ENCODE measurements around the gene PLXNB3. TPM values are rescaled to one million over a fixed set of nuclear protein-coding genes. Genes with fewer than 3 reads are reported as not detected.

Gene PLXNB3
- total RNA-seq, 1 donor from 2014 or later = 0.71 TPM

DNA sequence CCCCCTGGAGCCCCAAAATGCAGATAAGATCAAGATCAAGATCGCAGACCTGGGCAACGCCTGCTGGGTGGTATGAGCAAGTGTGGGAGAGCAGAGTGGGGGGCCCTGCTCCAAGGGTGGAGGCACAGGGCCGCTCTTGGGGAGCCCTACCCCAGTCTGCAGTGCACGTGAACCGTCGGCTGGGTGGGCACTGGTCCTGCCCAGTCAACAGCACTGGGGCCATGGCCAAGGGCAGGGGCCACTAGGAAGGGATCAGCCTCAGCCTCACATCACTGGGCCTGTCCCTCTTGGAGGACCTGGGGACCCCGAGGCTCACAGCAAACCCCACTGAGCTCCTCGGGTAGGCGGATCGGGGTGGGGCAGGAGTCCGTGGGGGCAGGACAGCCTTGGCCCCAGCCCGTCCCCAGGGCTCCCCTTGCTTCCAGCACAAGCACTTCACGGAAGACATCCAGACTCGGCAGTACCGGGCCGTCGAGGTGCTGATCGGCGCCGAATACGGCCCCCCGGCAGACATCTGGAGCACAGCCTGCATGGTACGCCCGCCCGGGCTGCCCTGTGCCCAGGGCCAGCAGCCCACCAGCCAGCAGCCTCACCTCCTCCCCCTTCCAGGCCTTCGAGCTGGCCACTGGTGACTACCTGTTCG is 20.4 kb downstream of the PLXNB3 start:
- Mint-ChIP-seq H3K36me3 (no peaks in the 10 kb centered on the region), H3K27me3 (ENCODE audit: insufficient read depth, low read depth) (peaks cover 8% of the 10 kb centered on the region), H3K9me3 (peaks cover 19% of the 10 kb centered on the region), H3K4me1 (peaks cover 8% of the 10 kb centered on the region), H3K27ac (no peak overlapping the region), H3K4me3 (no peak overlapping the region)
- Histone ChIP-seq H3K9ac (no peak overlapping the region), H3K4me2 (no peak overlapping the region), H3K79me2 (ENCODE audit: low read depth) (no peaks in the 10 kb centered on the region), H3K27ac (no peak overlapping the region), H3K9me3 (ENCODE audit: low read depth) (no peaks in the 10 kb centered on the region), H3K27me3 (no peaks in the 10 kb centered on the region), H2AFZ (replicated peaks) (no peak overlapping the region), H4K20me1 (ENCODE audit: low read depth) (no peaks in the 10 kb centered on the region), H3F3A (ENCODE audit: low read depth) (no peaks in the 10 kb centered on the region), H3K4me1 (no peaks in the 10 kb centered on the region), H3K36me3 (no peaks in the 10 kb centered on the region), H3K4me3 (no peak overlapping the region)
- TF ChIP-seq EZH2phosphoT487 (IDR thresholded peaks at IDR 0.05) (no peak), EZH2 (IDR thresholded peaks at IDR 0.05) (no peak), CTCF (IDR thresholded peaks at IDR 0.05) (no peak)
- no peak for DNase-seq (ENCODE audit: low spot score)

DNA sequence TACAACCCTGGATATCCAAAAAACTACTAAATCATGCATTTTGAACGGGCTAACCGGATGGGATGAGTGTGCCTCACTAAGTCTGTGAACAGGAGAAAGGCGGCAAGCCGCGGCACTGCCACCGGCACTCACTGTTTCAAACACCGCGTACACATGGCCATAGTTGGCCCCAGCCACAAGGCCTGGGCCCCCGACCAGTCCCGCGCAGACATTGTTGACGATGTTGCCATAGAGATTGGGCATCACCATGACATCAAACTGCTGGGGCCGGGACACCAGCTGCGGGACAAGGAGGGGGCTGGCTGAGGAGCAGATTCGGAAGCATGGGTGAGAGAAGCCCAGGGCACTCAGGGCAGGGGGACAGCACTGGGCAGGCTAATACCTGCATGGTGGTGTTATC is 22.6 kb downstream of the PLXNB3 start:
- no peak overlapping the region for H2AFZ ChIP-seq (replicated peaks)
- peaks cover 4% of the 10 kb centered on the region for H3K79me2 ChIP-seq (ENCODE audit: low read depth)
- no peak overlapping the region for H3K27ac Mint-ChIP-seq
- no peaks in the 10 kb centered on the region for H3F3A ChIP-seq (ENCODE audit: low read depth)
- H3K4me1 Mint-ChIP-seq = no peaks in the 10 kb centered on the region
- H3K27me3 Mint-ChIP-seq (ENCODE audit: insufficient read depth, low read depth) = peaks cover 8% of the 10 kb centered on the region
- H3K4me1 ChIP-seq = no peaks in the 10 kb centered on the region
- H3K9me3 Mint-ChIP-seq = peaks cover 26% of the 10 kb centered on the region
- no peak overlapping the region for H3K9ac ChIP-seq
- H3K9me3 ChIP-seq (ENCODE audit: low read depth) = no peaks in the 10 kb centered on the region
- TF ChIP-seq EZH2phosphoT487 (IDR thresholded peaks at IDR 0.05) (no peak), EZH2 (IDR thresholded peaks at IDR 0.05) (no peak), CTCF (IDR thresholded peaks at IDR 0.05) (no peak)
- no peak overlapping the region for H3K27ac ChIP-seq
- no peaks in the 10 kb centered on the region for H3K36me3 Mint-ChIP-seq
- DNase-seq (ENCODE audit: low spot score) = no peak
- no peaks in the 10 kb centered on the region for H3K36me3 ChIP-seq
- H3K4me2 ChIP-seq = no peak overlapping the region
- no peak overlapping the region for H3K4me3 ChIP-seq
- H4K20me1 ChIP-seq (ENCODE audit: low read depth) = no peaks in the 10 kb centered on the region
- H3K27me3 ChIP-seq = no peaks in the 10 kb centered on the region
- H3K4me3 Mint-ChIP-seq = no peak overlapping the region

DNA sequence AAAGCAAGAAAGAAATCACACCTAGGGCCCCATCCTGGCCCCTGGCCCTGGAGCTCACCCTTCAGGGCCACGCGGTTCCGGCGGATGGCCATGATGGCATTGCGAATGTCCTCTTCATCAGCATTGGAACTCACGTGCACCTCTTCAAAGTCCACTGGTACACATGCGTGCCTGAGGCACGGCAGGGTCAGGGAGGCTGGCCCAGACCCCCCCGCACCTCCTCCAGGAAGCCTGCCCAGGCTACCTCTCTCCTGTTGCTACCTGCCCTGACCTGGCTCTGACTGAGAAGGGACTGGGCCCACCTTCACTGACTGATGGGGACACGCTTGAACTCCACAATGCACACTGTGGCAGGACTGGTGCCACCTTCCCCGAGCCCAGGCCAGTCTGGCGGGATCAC is 25.6 kb downstream of the PLXNB3 start:
- TF ChIP-seq CTCF (IDR thresholded peaks at IDR 0.05) (no peak), EZH2phosphoT487 (IDR thresholded peaks at IDR 0.05) (no peak)
- Histone ChIP-seq H2AFZ (replicated peaks) (no peak overlapping the region), H3K4me2 (no peak overlapping the region), H3F3A (ENCODE audit: low read depth) (no peaks in the 10 kb centered on the region), H3K27ac (no peak overlapping the region), H3K9ac (no peak overlapping the region), H3K4me3 (no peak overlapping the region), H3K9me3 (ENCODE audit: low read depth) (no peaks in the 10 kb centered on the region), H3K4me1 (no peaks in the 10 kb centered on the region), H4K20me1 (ENCODE audit: low read depth) (no peaks in the 10 kb centered on the region), H3K79me2 (ENCODE audit: low read depth) (peaks cover 24% of the 10 kb centered on the region), H3K36me3 (no peaks in the 10 kb centered on the region), H3K27me3 (no peaks in the 10 kb centered on the region)
- H3K4me3 Mint-ChIP-seq = no peak overlapping the region
- H3K9me3 Mint-ChIP-seq = peaks cover 29% of the 10 kb centered on the region
- no peak overlapping the region for H3K27ac Mint-ChIP-seq
- H3K27me3 Mint-ChIP-seq (ENCODE audit: insufficient read depth, low read depth) = peaks cover 6% of the 10 kb centered on the region
- peaks cover 6% of the 10 kb centered on the region for H3K4me1 Mint-ChIP-seq
- no peak for DNase-seq (ENCODE audit: low spot score)
- H3K36me3 Mint-ChIP-seq = no peaks in the 10 kb centered on the region
